HFFc6 (cell line): ENCODE results near the gene ELMO1. TPM values are rescaled to one million over a fixed set of nuclear protein-coding genes. Genes with fewer than 3 reads are reported as not detected.
"Not testable (repeated sequence)": the region's sequence is repeated elsewhere in the genome, so short reads cannot be mapped to it uniquely, and the experiment has no call there.

Source experiments
- DNase-seq: peaks from one replicate; pipeline ENCODE4 v3.0.0-alpha.2; 2018
- H3K27ac Mint-ChIP-seq: 2 replicates; pipeline ENCODE4 v1.8.0; 2020; ENCODE audit warnings: mild to moderate bottlenecking, mixed read lengths
- H3K27me3 Mint-ChIP-seq: 2 replicates; pipeline ENCODE4 v1.8.0; 2021; ENCODE audit warnings: mild to moderate bottlenecking, moderate library complexity, mixed read lengths; ENCODE audit not compliant: insufficient read depth
- H3K36me3 Mint-ChIP-seq: 2 replicates; pipeline ENCODE4 v1.8.0; 2021; ENCODE audit warnings: low read depth, mixed read lengths
- H3K4me1 Mint-ChIP-seq: 2 replicates; pipeline ENCODE4 v1.8.0; 2020; ENCODE audit warnings: low read depth, mixed read lengths
- H3K4me3 Mint-ChIP-seq: 2 replicates; pipeline ENCODE4 v1.8.0; 2020; ENCODE audit warnings: mild to moderate bottlenecking, moderate library complexity, mixed read lengths
- H3K9me3 Mint-ChIP-seq: 2 replicates; pipeline ENCODE4 v1.8.0; 2020; ENCODE audit warnings: mild to moderate bottlenecking, mixed read lengths
- total RNA-seq, 6 experiments: library from RNA; stranded (reverse); fragmentation: NEBNext Ultra II Directional; extraction: Animal tissue kit (Norgen Biotek cat#: 25700); gene quantifications; 2 replicates in 1 of 6; 3 replicates in 5 of 6; pipeline ENCODE4 v1.2.3, GENCODE V29; 2021
- TF ChIP-seq, protein P1 (sequence below): fragments of 200-600 bp; sonication (generic); IDR thresholded peaks from 2 replicates; pipeline ENCODE4 v1.5.0; 2021; ENCODE audit warnings: antibody characterized with exemption, mild to moderate bottlenecking

The ELMO1 gene
- total RNA-seq, 6 experiments from 2014 or later = not detected

DNA sequence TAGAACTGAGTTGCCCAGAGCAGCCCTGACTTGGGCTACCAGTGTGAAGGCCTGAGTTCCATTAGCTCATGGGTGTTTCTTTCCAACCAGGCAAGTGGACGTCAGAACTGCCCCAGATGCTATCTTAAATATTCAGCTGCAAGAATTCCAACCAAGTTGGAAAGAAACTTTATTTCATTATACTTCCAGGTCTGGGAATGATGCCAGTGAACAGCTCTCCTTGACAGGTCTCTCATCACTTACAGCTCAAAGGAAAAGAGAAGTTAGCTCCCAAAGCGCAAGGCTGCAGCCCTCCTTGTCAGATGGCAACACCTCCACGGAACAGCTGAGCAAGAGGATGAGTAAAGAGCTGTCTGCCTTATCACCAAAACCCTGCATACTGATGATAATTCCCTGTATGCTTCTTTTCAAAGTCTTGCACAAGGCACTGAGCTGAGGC lies 468.8 kb downstream of the ELMO1 start:
- Mint-ChIP-seq H3K36me3 (no peaks in the 10 kb centered on the region), H3K9me3 (peaks cover under 1% of the 10 kb centered on the region; the same call in 1 of the 2 replicates), H3K4me3 (no peak overlapping the region), H3K27ac (no peak overlapping the region), H3K27me3 (peaks cover 4% of the 10 kb centered on the region; the same call in 1 of the 2 replicates), H3K4me1 (no peaks in the 10 kb centered on the region)
- no peak for DNase-seq
- TF ChIP-seq, protein P1, sequence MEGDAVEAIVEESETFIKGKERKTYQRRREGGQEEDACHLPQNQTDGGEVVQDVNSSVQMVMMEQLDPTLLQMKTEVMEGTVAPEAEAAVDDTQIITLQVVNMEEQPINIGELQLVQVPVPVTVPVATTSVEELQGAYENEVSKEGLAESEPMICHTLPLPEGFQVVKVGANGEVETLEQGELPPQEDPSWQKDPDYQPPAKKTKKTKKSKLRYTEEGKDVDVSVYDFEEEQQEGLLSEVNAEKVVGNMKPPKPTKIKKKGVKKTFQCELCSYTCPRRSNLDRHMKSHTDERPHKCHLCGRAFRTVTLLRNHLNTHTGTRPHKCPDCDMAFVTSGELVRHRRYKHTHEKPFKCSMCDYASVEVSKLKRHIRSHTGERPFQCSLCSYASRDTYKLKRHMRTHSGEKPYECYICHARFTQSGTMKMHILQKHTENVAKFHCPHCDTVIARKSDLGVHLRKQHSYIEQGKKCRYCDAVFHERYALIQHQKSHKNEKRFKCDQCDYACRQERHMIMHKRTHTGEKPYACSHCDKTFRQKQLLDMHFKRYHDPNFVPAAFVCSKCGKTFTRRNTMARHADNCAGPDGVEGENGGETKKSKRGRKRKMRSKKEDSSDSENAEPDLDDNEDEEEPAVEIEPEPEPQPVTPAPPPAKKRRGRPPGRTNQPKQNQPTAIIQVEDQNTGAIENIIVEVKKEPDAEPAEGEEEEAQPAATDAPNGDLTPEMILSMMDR = no peak

DNA sequence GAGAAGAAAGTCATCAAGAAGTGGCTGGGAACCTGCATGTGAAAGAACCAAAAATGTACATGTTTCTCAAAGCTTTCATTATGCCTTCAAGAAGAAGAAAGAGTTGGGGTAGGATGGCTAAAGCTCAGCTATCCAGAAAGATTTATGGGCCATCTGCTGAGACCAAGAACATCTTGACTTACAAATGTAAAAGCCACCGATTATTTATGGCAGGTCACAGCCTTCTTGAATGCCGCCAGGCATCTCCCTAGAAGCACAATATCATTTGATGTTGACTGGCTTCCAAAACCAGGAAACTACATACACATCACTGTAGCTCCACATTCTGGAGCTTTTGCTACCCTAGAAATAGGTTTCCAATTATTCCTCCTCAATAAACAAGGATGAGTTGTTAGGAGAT lies 470.2 kb downstream of the ELMO1 start:
- Mint-ChIP-seq H3K4me1 (no peaks in the 10 kb centered on the region), H3K4me3 (no peak overlapping the region), H3K27ac (no peak overlapping the region), H3K36me3 (no peaks in the 10 kb centered on the region), H3K27me3 (no peaks in the 10 kb centered on the region; the same call in 1 of the 2 replicates), H3K9me3 (peaks cover 4% of the 10 kb centered on the region; the same call in 1 of the 2 replicates)
- DNase-seq = no peak
- TF ChIP-seq, protein P1 = no peak

DNA sequence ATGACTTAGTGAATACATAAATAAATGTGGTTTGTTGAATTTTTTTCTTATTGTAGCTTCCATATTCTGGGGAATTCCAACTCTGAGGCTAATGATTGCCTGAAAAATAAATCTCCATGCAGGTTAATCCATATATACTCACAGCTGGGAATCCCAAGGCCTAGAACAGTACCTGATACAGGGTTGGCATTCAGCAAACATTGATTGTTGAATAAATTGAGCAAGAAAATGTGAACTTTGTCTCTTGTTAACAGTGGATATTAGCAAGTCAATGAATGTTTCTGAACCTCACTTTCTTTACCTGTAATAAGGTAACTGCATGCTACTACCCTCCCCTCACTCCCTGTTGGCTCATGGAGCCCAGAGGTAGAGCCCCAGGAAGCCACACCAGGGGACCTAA lies 470.8 kb downstream of the ELMO1 start:
- no peak overlapping the region for H3K27ac Mint-ChIP-seq
- no peak overlapping the region for H3K4me3 Mint-ChIP-seq
- no peaks in the 10 kb centered on the region for H3K4me1 Mint-ChIP-seq
- peaks cover 4% of the 10 kb centered on the region; the same call in 1 of the 2 replicates for H3K9me3 Mint-ChIP-seq
- no peak for DNase-seq
- H3K36me3 Mint-ChIP-seq = no peaks in the 10 kb centered on the region
- TF ChIP-seq, protein P1 = no peak
- no peaks in the 10 kb centered on the region for H3K27me3 Mint-ChIP-seq

DNA sequence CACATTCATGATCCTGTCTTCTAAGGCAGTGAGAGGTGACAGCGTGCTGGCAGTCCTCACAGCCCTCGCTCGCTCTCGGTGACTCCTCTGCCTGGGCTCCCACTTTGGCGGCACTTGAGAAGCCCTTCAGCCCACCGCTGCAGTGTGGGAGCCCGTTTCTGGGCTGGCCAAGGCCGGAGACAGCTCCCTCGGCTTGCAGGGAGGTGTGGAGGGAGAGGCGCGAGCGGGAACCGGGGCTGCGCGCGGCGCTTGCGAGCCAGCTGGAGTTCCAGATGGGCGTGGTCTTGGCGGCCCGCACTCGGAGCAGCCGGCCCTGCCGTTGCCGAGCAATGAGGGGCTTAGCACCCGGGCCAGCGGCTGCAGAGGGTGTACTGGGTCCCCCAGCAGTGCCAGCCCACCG lies 475.1 kb downstream of the ELMO1 start:
- not testable (repeated sequence) for H3K36me3 Mint-ChIP-seq, H3K9me3 Mint-ChIP-seq, H3K4me1 Mint-ChIP-seq, H3K27ac Mint-ChIP-seq, DNase-seq, H3K4me3 Mint-ChIP-seq, H3K27me3 Mint-ChIP-seq

DNA sequence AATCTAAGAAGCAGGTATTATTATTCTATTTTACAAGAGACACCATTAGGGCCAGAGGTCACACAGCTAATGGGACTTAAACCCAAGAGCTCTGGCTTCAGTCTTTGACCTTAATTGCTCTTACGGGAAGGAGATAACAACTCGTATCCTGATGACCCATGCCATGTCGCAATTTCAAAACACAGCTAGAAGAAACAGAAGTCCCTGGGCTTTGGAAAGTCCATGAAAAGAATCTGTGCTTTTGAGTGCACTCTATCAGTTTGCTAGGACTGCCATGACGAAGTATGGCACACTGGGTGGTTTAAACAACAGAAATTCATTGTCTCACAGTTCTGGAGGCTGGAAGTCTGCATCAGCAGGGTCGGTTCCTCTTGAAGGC lies 476.5 kb downstream of the ELMO1 start:
- H3K4me1 Mint-ChIP-seq = no peaks in the 10 kb centered on the region
- peaks cover 4% of the 10 kb centered on the region; the same call in 1 of the 2 replicates for H3K9me3 Mint-ChIP-seq
- H3K4me3 Mint-ChIP-seq = no peak overlapping the region
- TF ChIP-seq, protein P1 = no peak
- no peak overlapping the region for H3K27ac Mint-ChIP-seq
- no peaks in the 10 kb centered on the region; the same call in 1 of the 2 replicates for H3K27me3 Mint-ChIP-seq
- no peak for DNase-seq
- no peaks in the 10 kb centered on the region for H3K36me3 Mint-ChIP-seq

DNA sequence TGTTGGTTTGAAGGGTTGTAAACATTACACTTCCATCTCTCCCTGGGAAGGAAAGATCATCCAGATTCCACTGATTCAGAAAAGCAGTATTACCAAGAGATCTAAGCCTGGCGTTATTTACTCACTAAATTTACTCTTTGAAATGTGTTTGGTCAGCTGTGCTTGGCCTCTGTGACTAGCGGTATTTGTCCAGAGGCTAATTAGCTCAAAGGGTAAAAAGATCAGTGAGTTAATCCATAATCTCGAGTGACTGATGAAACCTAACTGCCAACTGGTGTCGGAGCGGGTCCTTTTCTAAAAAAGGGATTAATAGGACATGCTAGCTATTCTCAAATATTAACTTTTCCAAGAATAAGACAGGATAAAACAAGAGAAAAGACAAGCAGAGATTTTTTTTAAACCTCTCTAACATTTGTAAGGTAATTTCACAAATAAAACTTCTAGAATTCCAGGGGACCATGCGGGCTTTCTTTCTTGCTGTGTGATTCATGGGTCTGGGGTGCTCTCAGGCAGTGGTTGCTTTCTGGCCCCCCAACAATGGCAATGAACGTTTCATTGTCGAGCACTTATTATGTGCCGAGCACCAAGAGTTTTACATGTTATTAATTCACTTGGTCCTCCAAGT lies 477.0 kb downstream of the ELMO1 start:
- TF ChIP-seq, protein P1 = no peak
- H3K4me3 Mint-ChIP-seq = no peak overlapping the region
- no peaks in the 10 kb centered on the region; the same call in 1 of the 2 replicates for H3K27me3 Mint-ChIP-seq
- no peak overlapping the region for H3K27ac Mint-ChIP-seq
- no peaks in the 10 kb centered on the region for H3K4me1 Mint-ChIP-seq
- H3K36me3 Mint-ChIP-seq = no peaks in the 10 kb centered on the region
- H3K9me3 Mint-ChIP-seq = peaks cover 4% of the 10 kb centered on the region; the same call in 1 of the 2 replicates
- DNase-seq = no peak
